ENCODE results near the gene HELZ.

Gene HELZ

DNA sequence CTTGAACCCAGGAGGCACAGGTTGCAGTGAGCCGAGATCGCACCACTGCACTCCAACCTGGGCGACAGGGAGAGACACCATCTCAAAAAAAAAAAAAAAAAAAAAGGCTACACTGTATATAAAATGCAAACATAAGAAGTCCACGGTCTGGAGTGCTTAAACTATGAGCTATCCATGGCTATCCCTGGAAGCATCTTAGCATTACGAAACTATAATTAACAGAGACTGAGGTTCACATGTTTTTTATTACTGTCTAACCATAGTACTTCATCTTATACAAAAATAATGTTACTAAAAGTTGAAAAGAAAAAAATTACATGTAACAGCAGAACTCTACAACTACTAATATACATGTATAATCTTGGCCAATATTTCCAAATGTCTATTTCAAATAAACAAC is 32.8 kb downstream of the HELZ start:
- CTCF ChIA-PET = interaction anchor here (1.1 to 1.3 kb wide), 2 partner anchors 9 to 10 kb away, joined by 3 to 8 read pairs; no protein-coding TSS in a partner anchor
- TF ChIP-seq, protein P1, sequence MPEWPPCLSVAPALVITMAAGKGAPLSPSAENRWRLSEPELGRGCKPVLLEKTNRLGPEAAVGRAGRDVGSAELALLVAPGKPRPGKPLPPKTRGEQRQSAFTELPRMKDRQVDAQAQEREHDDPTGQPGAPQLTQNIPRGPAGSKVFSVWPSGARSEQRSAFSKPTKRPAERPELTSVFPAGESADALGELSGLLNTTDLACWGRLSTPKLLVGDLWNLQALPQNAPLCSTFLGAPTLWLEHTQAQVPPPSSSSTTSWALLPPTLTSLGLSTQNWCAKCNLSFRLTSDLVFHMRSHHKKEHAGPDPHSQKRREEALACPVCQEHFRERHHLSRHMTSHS (tag by site-specific recombination; IDR thresholded peaks at IDR 0.05) = no peak
- TF ChIP-seq ZSCAN30 (tag by site-specific recombination; IDR thresholded peaks at IDR 0.05) (no peak), ZNF558 (tag by site-specific recombination; IDR thresholded peaks at IDR 0.05) (no peak), ZNF114 (tag by site-specific recombination; IDR thresholded peaks at IDR 0.05) (no peak), ZNF423 (tag by site-specific recombination; IDR thresholded peaks at IDR 0.05) (no peak), ZNF785 (tag by site-specific recombination; IDR thresholded peaks at IDR 0.05) (no peak), ZNF555 (tag by site-specific recombination; conservative IDR thresholded peaks at IDR 0.05) (no peak), SCRT2 (tag by site-specific recombination; IDR thresholded peaks at IDR 0.05) (no peak), ZBTB21 (tag by site-specific recombination; IDR thresholded peaks at IDR 0.05) (no peak), ZNF626 (tag by site-specific recombination; IDR thresholded peaks at IDR 0.05) (no peak), ZSCAN4 (tag by site-specific recombination; IDR thresholded peaks at IDR 0.05) (no peak), ZNF394 (tag by site-specific recombination; IDR thresholded peaks at IDR 0.05; ENCODE audit: borderline replicate concordance) (no peak), ZNF585B (tag by site-specific recombination; IDR thresholded peaks at IDR 0.05) (no peak), ZXDB (tag by site-specific recombination; IDR thresholded peaks at IDR 0.05) (no peak)
- TF ChIP-seq, protein P2, sequence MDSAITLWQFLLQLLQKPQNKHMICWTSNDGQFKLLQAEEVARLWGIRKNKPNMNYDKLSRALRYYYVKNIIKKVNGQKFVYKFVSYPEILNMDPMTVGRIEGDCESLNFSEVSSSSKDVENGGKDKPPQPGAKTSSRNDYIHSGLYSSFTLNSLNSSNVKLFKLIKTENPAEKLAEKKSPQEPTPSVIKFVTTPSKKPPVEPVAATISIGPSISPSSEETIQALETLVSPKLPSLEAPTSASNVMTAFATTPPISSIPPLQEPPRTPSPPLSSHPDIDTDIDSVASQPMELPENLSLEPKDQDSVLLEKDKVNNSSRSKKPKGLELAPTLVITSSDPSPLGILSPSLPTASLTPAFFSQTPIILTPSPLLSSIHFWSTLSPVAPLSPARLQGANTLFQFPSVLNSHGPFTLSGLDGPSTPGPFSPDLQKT (IDR thresholded peaks at IDR 0.05; ENCODE audit: borderline replicate concordance, low read depth, low read length) = no peak
- TF ChIP-seq, protein P3, sequence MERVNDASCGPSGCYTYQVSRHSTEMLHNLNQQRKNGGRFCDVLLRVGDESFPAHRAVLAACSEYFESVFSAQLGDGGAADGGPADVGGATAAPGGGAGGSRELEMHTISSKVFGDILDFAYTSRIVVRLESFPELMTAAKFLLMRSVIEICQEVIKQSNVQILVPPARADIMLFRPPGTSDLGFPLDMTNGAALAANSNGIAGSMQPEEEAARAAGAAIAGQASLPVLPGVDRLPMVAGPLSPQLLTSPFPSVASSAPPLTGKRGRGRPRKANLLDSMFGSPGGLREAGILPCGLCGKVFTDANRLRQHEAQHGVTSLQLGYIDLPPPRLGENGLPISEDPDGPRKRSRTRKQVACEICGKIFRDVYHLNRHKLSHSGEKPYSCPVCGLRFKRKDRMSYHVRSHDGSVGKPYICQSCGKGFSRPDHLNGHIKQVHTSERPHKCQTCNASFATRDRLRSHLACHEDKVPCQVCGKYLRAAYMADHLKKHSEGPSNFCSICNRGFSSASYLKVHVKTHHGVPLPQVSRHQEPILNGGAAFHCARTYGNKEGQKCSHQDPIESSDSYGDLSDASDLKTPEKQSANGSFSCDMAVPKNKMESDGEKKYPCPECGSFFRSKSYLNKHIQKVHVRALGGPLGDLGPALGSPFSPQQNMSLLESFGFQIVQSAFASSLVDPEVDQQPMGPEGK (tag by site-specific recombination; IDR thresholded peaks at IDR 0.05) = no peak
- TF ChIP-seq, protein P4, sequence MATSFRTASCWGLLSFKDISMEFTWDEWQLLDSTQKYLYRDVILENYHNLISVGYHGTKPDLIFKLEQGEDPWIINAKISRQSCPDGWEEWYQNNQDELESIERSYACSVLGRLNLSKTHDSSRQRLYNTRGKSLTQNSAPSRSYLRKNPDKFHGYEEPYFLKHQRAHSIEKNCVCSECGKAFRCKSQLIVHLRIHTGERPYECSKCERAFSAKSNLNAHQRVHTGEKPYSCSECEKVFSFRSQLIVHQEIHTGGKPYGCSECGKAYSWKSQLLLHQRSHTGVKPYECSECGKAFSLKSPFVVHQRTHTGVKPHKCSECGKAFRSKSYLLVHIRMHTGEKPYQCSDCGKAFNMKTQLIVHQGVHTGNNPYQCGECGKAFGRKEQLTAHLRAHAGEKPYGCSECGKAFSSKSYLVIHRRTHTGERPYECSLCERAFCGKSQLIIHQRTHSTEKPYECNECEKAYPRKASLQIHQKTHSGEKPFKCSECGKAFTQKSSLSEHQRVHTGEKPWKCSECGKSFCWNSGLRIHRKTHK (tag by site-specific recombination; IDR thresholded peaks at IDR 0.05) = no peak
- Histone ChIP-seq H3K4me1 (ENCODE audit: control insufficient read depth, insufficient read depth, low read length) (peaks cover 7% of the 10 kb centered on the region), H3K36me3 (ENCODE audit: control insufficient read depth in 2 of 2, insufficient read depth in 1 of 2, low read length in 2 of 2) (peaks cover 25 to 27% of the 10 kb centered on the region in 2 experiments), H3K9me3 (ENCODE audit: control insufficient read depth, insufficient read depth, low read depth, low read length) (no peaks in the 10 kb centered on the region), H3K27ac (ENCODE audit: extremely low read depth, low read depth, low read length) (no peak overlapping the region), H3K4me3 (ENCODE audit: low read depth, low read length) (no peak overlapping the region)
- POLR2A ChIA-PET = interaction anchor here (1.3 kb wide), 1 partner anchor 27 kb away, joined by 3 read pairs; no protein-coding TSS in a partner anchor

DNA sequence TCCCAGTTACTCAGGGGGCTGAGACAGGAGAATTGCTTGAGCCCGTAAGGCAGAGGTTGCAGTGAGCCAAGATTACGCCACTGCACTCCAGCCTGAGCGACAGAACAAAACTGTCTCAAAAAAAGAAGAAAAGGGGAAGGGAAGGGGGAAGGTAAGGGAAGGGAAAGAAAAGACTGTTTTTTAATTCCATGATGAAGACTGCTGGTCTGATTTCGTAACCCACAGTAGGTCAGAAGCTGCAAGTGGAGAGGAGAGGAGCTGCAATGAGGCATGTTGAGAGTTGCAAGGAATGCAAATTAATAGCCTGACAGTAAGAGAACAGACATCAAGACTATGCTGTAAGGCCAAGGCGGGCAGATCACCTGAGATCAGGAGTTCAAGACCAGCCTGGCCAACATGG is 33.3 kb downstream of the HELZ start:
- peaks cover 23% of the 10 kb centered on the region in 2 experiments; a peak in 2 of 3 replicates for H3K36me3 ChIP-seq (ENCODE audit: control insufficient read depth in 2 of 2, insufficient read depth in 1 of 2, low read length in 2 of 2)
- ChIA-PET CTCF (interaction anchor here (0.7 to 1.3 kb wide), 3 partner anchors 10 to 82 kb away, joined by 3 to 8 read pairs (median 4); no protein-coding TSS in a partner anchor), POLR2A (interaction anchor here (1.3 kb wide), 1 partner anchor 28 kb away, joined by 3 read pairs; no protein-coding TSS in a partner anchor)
- H3K9me3 ChIP-seq (ENCODE audit: control insufficient read depth, insufficient read depth, low read depth, low read length) = no peaks in the 10 kb centered on the region
- no peak overlapping the region for H3K27ac ChIP-seq (ENCODE audit: extremely low read depth, low read depth, low read length)
- H3K4me3 ChIP-seq (ENCODE audit: low read depth, low read length) = no peak overlapping the region
- TF ChIP-seq ZNF280C (tag by site-specific recombination; IDR thresholded peaks at IDR 0.05) = no peak
- TF ChIP-seq, protein P5, sequence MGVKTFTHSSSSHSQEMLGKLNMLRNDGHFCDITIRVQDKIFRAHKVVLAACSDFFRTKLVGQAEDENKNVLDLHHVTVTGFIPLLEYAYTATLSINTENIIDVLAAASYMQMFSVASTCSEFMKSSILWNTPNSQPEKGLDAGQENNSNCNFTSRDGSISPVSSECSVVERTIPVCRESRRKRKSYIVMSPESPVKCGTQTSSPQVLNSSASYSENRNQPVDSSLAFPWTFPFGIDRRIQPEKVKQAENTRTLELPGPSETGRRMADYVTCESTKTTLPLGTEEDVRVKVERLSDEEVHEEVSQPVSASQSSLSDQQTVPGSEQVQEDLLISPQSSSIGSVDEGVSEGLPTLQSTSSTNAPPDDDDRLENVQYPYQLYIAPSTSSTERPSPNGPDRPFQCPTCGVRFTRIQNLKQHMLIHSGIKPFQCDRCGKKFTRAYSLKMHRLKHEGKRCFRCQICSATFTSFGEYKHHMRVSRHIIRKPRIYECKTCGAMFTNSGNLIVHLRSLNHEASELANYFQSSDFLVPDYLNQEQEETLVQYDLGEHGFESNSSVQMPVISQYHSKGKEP (tag by site-specific recombination; IDR thresholded peaks at IDR 0.05) = peak; percentile 84
- H3K4me1 ChIP-seq (ENCODE audit: control insufficient read depth, insufficient read depth, low read length) = peaks cover 7% of the 10 kb centered on the region
